AG09319 (cell line): Measurements from ENCODE around the gene SRGAP3.

ENCODE experiments used
- DNase-seq: peaks from one replicate; pipeline ENCODE4 v3.0.0-alpha.2; 2010; ENCODE audit warnings: low read depth; ENCODE audit errors: extremely low read depth
- CTCF ChIP-seq: IDR thresholded peaks from 2 replicates; pipeline ENCODE4 v1.5.1; 2011; ENCODE audit warnings: low read depth, mild to moderate bottlenecking, inconsistent platforms, low read length, moderate library complexity

The SRGAP3 gene

GRCh38 chr3:9233814-9234600, 15.4 kb downstream of the SRGAP3 start:
- no peak for DNase-seq
- TF ChIP-seq CTCF: no peak

DNA sequence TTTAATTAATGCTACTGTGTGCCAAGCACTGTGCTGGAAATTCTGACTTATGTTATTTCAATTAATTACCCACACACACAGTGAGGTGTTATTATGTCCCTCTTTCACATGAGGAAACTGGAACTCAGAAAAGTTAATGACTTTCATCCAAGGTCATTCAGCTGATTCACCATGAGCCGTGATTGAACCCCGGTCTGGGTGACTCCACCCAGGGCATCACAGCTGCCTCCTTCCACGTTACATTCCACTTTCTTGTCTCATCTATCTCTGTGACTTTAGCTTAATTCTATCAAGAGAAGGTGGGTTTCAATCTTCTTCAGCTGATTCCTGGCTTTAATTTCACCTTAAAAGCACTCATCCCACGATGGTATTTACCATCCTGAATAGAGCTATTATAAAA, 16.3 kb downstream of the SRGAP3 start:
- TF ChIP-seq CTCF: no peak
- no peak for DNase-seq

GRCh38 chr3:9231937-9232336, 17.5 kb downstream of the SRGAP3 start:
- TF ChIP-seq CTCF: no peak

GRCh38 chr3:9231471-9231870, 18.0 kb downstream of the SRGAP3 start:
- TF ChIP-seq CTCF: no peak

More at GRCh38 chr3:9231937-9232336, 17.5 kb downstream of the SRGAP3 start:
- DNase-seq: no peak

DNA sequence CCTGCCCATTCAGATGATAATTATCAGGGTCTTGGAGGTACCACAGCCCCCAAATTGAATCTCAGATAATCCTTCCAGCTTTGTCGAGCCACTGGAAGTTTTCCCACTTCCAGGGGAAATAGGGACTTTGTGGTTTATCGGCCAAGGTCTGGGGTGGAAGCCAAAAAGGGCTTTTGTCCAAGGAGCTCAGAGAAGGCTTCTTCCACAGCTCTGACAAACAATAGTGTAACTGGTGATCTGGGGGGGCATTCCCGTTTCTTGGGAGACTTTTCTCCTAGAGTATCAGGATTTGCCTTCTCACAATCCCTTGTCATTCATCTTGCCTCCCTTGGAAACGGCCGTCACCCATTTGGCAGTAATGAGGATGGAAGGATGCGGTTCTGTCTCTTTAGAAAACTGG, 18.4 kb downstream of the SRGAP3 start:
- no peak for DNase-seq
- TF ChIP-seq CTCF: no peak

More at GRCh38 chr3:9231471-9231870, 18.0 kb downstream of the SRGAP3 start:
- no peak for DNase-seq

- no peak for DNase-seq
- TF ChIP-seq CTCF: no peak
Observed at GRCh38 chr3:9230596-9230995, 18.9 kb downstream of the SRGAP3 start.

DNA sequence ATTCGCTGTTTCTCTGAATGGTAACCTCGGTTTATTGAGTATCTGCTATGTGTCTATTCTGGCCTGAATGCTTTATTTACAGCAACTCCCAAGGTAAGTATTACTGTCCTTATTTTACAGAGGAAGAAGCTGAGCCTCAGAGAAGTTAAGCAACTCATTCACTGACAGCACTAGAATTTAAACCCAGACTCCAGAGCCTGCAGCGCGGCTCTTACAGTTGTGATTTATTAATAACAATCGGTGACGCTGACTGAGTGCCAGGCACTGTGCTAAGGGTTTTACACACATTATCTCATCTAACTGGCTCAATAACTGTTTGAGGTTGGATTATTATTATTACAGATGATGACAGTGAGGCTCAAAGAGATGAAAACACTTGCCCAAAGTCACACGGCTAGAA, 19.6 kb downstream of the SRGAP3 start:
- DNase-seq: no peak
- TF ChIP-seq CTCF: no peak
